22Rv1 (cell line): ENCODE data around the gene TCF23.

Experiments
- ZFX ChIP-seq: fragments of 450-650 bp; IDR thresholded peaks from 2 replicates; pipeline ENCODE4 v1.6.1; 2017; ENCODE audit warnings: antibody characterized with exemption, borderline replicate concordance
- TF ChIP-seq, protein P1 (sequence below): fragments of 450-650 bp; IDR thresholded peaks from 2 replicates; pipeline ENCODE4 v1.5.1; 2017; ENCODE audit warnings: mild to moderate bottlenecking

DNA sequence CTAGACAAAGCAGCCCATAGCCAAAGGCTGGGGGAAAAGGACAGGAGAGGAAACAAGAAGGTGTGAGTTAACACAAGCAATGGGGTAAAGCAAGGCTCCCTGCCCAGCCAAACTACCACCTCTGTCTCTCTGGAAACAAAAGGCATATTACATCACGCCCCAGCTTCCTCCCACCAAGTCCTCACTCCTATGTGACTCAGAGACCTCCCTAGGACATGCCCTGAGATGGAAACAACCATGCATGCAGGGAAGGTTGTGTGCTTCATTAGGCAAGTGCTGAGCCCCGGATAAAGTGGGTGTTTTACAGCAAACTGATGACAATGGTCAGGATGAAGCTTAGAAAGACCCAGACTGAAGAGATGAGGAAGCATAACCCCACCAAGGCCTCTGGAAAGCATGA, 54.0 kb downstream of the TCF23 start:
- TF ChIP-seq, protein P1, sequence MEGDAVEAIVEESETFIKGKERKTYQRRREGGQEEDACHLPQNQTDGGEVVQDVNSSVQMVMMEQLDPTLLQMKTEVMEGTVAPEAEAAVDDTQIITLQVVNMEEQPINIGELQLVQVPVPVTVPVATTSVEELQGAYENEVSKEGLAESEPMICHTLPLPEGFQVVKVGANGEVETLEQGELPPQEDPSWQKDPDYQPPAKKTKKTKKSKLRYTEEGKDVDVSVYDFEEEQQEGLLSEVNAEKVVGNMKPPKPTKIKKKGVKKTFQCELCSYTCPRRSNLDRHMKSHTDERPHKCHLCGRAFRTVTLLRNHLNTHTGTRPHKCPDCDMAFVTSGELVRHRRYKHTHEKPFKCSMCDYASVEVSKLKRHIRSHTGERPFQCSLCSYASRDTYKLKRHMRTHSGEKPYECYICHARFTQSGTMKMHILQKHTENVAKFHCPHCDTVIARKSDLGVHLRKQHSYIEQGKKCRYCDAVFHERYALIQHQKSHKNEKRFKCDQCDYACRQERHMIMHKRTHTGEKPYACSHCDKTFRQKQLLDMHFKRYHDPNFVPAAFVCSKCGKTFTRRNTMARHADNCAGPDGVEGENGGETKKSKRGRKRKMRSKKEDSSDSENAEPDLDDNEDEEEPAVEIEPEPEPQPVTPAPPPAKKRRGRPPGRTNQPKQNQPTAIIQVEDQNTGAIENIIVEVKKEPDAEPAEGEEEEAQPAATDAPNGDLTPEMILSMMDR, result no peak
- TF ChIP-seq ZFX, result no peak
